IMR-90 (cell line): ENCODE data around the gene ERCC6.

ENCODE experiments used
- CEBPB ChIP-seq: IDR thresholded peaks from 2 replicates; pipeline ENCODE4 v1.6.1; 2012; ENCODE audit warnings: low read depth, low read length, improper control_type of control experiment
- MAFK ChIP-seq: IDR thresholded peaks from 2 replicates; pipeline ENCODE4 v1.6.1; 2012; ENCODE audit warnings: low read depth, low read length, improper control_type of control experiment
- MAZ ChIP-seq: IDR thresholded peaks from 2 replicates; pipeline ENCODE4 v1.6.1; 2012; ENCODE audit warnings: low read depth, mild to moderate bottlenecking, low read length, improper control_type of control experiment, moderate library complexity, borderline replicate concordance
- POLR2A ChIP-seq: IDR thresholded peaks from 2 replicates; pipeline ENCODE4 v1.6.1; 2012; ENCODE audit warnings: mild to moderate bottlenecking, low read depth, low read length
- TF ChIP-seq, protein P1 (sequence below): conservative IDR thresholded peaks from 2 replicates; pipeline ENCODE4 v1.5.1; 2012; ENCODE audit warnings: mild to moderate bottlenecking, low read depth, low read length, improper control_type of control experiment

DNA sequence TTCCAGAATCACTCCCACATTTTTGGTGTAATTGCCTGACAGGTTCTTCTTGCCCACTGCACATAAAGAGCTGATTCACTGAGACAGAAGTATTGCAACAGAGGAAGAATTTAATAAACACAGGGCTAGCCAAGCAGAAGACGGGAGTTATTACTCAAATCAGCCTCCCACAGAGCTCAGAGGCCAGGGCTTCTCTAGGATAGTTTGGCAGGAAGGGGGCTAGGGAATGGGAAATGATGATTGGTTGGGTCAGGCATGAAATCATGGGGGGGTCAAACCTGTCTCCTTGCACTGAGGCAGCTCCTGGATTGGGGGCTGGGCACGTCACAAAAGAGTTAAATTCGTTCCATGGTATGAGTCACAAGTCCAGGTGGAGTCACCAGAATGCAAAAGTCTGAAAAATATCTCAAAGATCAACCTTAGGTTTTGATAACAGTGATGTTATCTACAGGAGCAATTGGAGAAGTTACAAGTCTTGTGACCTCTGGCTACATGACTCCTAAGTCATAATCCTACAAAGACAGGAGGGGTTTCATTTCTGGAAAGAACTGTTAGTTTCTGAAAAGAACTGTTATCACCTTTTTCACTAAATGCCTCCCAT, 30.2 kb upstream of the ERCC6 start:
- TF ChIP-seq, protein P1, sequence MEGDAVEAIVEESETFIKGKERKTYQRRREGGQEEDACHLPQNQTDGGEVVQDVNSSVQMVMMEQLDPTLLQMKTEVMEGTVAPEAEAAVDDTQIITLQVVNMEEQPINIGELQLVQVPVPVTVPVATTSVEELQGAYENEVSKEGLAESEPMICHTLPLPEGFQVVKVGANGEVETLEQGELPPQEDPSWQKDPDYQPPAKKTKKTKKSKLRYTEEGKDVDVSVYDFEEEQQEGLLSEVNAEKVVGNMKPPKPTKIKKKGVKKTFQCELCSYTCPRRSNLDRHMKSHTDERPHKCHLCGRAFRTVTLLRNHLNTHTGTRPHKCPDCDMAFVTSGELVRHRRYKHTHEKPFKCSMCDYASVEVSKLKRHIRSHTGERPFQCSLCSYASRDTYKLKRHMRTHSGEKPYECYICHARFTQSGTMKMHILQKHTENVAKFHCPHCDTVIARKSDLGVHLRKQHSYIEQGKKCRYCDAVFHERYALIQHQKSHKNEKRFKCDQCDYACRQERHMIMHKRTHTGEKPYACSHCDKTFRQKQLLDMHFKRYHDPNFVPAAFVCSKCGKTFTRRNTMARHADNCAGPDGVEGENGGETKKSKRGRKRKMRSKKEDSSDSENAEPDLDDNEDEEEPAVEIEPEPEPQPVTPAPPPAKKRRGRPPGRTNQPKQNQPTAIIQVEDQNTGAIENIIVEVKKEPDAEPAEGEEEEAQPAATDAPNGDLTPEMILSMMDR, result no peak
- TF ChIP-seq CEBPB (peak; percentile 85), MAFK (no peak), MAZ (no peak), POLR2A (no peak)
